Medulla oblongata (tissue), 1 donor: Measurements from ENCODE around the gene DLL4.
"Not testable (repeated sequence)": the region's sequence is repeated elsewhere in the genome, so short reads cannot be mapped to it uniquely, and the experiment has no call there.

Source experiments
- DNase-seq: peaks from one replicate; pipeline ENCODE4 v3.0.0-alpha.2; 2015; ENCODE audit errors: extremely low spot score

DLL4 gene

DNA sequence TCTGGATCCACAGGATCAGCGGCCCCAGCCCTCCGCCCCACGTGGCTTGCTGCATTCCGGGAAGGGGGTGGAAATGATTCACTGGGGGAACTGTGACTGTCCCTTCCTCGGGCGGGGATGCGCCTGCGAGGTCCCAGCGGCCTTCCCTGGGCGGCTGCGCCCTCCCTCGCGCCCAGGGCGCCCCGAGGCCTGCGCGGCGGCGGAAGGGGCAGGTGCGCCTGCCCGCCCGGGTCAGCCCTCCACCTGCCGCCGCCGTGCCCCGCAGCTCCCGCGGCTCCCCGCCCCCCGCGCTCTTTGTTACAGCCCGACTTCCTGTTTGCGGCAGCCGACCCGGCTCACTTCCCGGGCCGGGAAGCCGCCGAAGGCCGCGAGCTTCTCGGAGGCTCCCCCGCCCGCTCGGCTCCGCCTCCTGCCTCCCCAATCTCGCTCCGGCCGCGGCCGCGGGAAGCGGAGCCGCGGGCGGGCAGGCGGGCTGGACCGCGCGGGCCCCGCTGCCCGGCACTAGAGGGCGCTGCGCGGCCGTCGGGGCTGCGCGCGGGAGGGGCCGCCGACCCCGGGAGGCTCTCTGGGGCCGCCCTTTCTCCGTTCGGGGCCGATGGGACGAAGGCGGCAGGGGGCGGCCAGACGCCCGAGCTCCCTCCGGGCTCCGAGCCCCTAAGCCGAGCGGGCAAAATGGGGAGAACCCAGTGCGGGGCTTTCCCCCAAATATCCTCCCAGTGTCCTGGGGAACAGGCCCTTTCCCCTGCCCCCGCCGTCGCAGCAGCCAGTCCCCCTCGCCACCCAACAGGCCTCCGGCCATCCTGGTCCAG lies 12.6 kb downstream of the DLL4 start:
- DNase-seq = peak; percentile 56

- no peak for DNase-seq
Measured at GRCh38 chr15:40942337-40942854, 13.3 kb downstream of the DLL4 start.

GRCh38 chr15:40942878-40943277 lies 13.7 kb downstream of the DLL4 start:
- DNase-seq = no peak

- DNase-seq = no peak
Measured at GRCh38 chr15:40943764-40944365, 14.7 kb downstream of the DLL4 start.

GRCh38 chr15:40944510-40945296 lies 15.6 kb downstream of the DLL4 start:
- no peak for DNase-seq

DNA sequence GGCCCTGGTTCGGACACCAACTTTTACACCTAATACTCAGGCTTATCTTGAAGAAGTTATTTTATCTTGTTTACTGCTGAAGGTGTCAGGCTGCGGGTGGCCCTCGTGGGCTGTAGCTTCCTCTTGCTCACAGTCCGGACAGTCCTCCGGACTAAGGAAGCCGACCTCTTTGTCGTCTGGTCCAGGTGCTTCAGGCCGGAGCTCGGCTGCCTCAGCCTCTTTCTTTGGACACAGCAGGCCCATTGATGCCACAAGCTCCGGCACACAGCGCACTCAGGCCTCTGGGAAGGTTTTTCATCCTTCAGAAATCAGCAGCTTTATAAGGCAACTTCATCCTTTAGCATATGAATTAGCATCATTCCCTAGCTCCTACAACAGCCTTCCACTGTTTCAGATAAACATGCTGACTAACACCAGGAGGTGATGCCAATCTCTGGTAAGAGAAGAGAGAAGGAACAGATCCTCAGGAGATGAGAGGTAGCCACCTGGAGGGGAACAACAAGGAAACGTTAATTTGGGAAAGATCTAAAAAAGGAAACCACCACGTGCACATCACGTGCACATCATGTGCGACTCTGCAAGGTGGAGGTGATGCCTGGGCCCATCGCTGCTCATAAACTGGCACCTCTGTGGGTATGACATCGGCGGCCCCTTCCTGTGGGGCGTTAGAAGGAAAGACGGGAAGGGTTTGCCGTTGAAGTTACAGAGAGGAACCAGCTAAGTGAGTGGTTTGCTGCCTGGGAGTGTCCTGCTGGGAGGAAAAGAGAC lies 19.8 kb downstream of the DLL4 start:
- DNase-seq = no peak

- no peak for DNase-seq
Measured at GRCh38 chr15:40949756-40950207, 20.6 kb downstream of the DLL4 start.

DNA sequence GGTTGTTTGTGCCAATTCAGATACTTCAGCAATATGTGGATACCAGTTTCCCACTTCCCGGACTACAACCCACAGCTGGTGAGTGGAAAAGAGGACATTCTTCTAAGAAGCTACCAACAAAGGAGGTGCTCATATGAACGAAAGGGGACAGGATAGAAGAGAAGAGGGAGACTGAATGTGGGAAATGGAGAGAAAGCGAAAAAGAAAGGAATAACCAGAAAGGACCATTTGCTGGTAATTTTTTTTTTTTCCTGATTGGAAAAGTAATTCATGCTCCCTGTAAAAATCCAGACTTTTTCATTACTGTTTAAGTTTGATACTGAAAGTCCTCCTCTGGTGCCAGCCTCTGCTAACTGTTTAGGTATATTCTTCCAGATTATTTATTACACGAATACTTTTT lies 22.6 kb downstream of the DLL4 start:
- no peak for DNase-seq

DNA sequence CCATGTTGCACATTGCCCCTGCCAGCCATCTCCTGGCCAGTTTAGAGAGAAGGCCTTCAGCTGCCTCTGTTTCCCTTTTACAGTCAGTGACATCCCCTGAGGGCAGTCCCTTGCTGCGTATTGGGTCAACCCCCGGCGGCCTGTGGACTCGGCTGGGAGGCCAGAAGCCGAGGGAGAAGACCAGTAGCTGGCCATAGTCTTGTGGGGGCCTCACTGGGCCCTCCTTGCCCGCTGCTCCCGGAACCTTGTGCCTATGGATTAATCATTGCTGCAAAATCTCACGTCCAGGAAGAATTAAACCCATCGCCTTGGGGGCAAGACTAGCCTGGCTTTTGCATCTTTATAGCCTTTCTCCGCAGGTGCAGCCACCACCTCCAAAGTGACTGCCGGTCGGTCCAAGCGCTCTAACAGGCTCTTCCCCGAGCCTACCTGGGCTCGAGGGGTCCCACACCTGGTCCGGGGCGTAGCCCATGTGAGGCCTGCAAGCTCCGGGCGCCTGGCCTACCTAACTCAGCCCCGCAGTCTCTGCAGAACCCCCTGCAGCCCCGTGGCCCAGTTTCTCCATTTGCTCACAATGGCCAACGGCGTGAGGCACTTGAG lies 23.3 kb downstream of the DLL4 start:
- no peak for DNase-seq

DNA sequence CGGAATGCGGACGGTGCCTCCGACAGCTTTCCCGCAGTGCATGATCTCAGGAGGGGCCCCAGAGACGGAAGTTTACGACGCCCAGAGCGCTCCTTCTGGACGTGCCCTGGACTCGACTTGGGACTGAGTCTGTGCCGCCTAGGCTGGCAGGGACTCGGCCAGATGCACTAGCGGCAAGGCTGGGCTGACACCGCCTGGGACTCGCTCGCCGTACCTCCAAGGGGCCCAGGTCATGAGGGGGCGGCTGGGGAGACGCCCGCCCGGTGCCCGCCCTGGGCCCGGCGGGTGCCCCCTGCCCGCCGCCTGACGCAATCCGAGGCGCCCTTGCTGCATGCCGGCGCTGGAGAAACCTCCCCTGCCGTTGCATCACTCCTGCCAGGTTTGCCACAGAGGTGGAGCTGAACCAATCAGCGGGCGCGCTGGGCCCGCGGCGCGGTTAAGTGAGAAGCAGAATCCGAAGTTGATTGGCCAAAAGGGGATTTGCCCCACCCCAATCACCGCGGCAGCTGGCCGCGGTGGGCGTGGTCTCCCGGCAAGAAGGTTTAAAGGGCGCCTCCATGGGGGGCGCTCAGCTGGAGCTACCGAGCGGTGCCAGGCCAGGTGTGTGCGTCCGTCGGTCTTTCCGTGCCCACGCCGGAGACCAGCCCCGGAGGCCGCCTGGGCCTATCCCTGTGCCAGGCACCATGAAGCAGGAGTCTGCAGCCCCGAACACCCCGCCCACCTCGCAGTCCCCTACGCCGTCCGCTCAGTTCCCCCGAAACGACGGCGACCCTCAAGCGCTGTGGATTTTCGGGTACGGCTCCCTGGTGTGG lies 24.0 kb downstream of the DLL4 start, which contains the start of gene CHAC1:
Gene CHAC1, plus strand, starts transcription at position 571 of the 812 bp plus-strand sequence. Its CDS starts 113 bp downstream, at position 684.
- DNase-seq = peak; percentile 93

GRCh38 chr15:40953713-40954074 lies 24.6 kb downstream of the DLL4 start:
- no peak for DNase-seq

- DNase-seq = not testable (repeated sequence)
Measured at GRCh38 chr15:40954158-40954848, 25.2 kb downstream of the DLL4 start.

DNA sequence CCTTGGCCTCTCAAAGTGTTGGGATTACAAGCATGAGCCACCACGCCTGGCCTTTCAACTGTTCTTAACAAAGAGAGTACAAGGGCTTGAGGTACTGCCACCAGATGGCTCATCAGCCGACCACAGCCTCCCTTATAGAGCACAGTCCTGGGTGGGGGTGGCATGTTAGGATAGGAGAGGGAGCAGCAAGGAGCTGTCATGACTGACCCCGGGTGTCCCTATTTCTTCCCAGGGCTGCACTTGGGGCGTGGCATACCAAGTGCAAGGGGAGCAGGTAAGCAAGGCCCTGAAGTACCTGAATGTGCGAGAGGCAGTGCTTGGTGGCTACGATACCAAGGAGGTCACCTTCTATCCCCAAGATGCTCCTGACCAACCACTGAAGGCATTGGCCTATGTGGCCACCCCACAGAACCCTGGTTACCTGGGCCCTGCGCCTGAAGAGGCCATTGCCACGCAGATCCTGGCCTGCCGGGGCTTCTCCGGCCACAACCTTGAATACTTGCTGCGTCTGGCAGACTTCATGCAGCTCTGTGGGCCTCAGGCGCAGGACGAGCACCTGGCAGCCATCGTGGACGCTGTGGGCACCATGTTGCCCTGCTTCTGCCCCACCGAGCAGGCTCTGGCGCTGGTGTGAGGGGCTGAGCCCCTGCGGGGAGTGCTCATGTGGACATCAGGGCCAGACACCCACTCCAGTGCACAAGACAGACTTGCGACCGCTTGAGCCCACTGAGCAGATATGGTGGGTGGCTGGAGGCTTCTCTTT lies 26.2 kb downstream of the DLL4 start:
- no peak for DNase-seq

GRCh38 chr15:40955930-40956540 lies 26.9 kb downstream of the DLL4 start:
- no peak for DNase-seq

DNA sequence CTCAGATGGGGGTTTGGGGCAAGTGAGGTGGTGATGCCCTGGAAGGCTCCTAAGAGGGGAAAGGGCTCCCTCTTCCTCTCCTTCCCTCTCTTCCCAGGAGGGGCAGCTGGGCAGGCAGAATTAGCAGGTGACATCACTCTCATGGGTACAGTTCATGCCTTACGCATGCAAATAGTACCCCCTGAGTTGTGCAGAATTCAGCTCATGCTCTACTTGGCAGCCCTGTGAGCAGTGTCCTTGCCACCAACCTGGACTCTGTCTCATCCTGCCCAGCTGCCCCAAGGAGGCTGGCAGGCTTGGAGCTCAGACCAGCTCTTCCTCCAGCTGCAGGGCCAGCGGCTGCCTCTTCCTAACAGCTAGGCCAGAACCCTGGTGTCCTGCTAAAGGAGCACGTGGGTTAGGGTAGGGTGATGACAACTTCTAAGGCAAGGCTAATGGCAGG lies 27.4 kb downstream of the DLL4 start:
- DNase-seq = no peak

GRCh38 chr15:40957041-40957555 lies 28.0 kb downstream of the DLL4 start:
- DNase-seq = no peak

- peak; percentile 75 for DNase-seq
Measured at GRCh38 chr15:40957581-40958051, 28.5 kb downstream of the DLL4 start.

DNA sequence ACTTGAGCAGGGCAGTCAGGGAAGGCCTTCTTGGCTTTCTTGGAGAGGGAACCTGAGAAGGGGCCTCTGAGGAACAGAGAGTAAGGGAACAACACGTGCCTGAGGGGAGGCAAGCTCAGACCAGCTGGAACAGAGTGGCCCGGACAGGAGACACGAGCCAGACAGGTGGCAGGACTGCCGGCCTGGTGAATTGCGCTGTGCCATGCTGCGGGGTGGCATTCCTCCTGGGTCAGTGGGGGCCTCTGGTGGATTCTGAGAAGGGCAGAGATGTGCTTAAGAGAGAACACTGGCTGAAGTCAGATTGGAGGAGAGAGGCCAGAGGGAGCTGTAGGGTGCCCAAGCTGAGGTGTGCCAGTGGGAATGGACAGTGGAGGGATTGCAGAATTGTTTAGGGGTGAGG lies 29.0 kb downstream of the DLL4 start:
- DNase-seq = no peak
